ENCODE data around the gene GRID1.

Gene GRID1

GRCh38 chr10:85811405-85811804 is 555.2 kb downstream of the GRID1 start:
- DNase-seq (ENCODE audit: low read depth in 3 of 3) = no peak

DNA sequence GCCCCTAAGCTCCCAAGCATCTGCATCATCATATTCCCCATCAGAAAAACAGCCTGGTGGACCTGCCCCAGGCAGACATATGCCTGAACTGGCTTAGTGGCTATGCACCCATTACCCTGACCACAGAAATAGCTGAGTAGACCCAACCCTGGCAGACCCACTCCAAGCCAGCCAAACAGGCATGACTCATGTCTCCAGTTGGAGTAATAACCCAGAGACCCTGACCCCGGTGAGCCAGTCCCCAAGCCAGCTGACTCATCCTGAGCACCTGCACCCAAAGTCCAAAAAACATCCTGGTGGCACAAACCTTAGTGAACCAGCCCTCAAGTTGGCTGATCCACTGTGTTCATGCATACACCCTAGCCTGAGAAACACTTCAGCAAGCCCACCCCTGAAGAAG is 555.9 kb downstream of the GRID1 start:
- DNase-seq (ENCODE audit: low read depth in 3 of 3) = no peak

DNA sequence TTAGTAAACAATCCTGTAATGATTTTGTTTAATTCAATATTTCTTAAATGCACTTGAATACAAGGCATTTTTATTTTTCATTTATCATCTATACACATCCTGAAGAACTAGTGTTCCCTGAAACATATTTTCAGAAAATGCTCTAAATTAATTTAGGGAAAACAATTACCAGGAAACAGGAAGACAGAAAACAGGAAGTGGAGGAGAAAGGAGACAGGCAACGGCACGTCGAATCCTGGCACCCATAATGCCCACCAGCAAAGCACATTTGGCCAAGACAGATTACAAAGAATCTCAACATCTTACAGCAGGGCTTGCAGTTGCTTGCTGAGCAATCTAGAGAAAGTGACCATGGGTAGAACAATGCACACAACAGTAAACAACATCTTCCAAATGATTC is 571.1 kb downstream of the GRID1 start:
- no peak for DNase-seq (ENCODE audit: low read depth in 3 of 3)

DNA sequence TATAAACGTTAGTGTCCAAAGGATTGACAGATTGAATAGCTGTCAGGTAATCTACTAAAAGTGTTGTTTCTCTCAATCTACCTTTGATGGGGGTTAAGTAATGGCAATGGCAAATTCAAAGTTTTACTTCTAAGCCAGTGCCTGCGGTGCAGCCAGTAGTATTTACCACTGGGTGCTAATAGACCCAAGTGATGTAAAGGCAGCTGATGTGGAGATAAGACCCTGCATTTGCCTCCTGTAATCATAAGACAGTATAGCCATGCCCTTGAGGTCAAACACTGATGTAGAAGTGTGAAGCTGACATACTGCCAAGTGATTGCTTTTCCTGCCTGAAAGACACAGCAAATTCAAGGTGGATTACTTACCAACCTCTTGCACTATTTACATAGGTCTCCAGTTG is 572.0 kb downstream of the GRID1 start:
- no peak for DNase-seq (ENCODE audit: low read depth in 3 of 3)

DNA sequence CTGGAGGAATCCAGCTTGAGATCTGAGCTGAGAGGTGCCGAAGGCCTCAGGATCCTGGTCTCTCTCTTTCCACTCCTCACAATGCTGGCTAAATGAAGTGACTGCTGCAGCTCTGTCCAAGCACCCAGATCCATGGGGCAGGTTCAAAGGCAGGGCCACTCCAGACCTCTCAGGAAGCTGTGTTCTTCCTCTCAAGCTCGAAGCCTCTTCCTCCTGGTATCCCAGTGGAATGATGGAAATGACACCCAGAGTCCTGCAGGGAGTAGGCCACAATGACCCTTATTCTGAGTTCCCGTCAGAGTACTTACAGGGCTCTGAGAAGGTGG is 574.1 kb downstream of the GRID1 start:
- no peak for DNase-seq (ENCODE audit: low read depth in 3 of 3)

- no peak for DNase-seq (ENCODE audit: low read depth in 3 of 3)
Observed at GRCh38 chr10:85791818-85792532, 574.6 kb downstream of the GRID1 start.

GRCh38 chr10:85789982-85790789 is 576.4 kb downstream of the GRID1 start:
- DNase-seq (ENCODE audit: low read depth in 3 of 3) = no peak

- DNase-seq (ENCODE audit: low read depth in 3 of 3) = no peak
Observed at GRCh38 chr10:85789125-85789524, 577.5 kb downstream of the GRID1 start.

DNA sequence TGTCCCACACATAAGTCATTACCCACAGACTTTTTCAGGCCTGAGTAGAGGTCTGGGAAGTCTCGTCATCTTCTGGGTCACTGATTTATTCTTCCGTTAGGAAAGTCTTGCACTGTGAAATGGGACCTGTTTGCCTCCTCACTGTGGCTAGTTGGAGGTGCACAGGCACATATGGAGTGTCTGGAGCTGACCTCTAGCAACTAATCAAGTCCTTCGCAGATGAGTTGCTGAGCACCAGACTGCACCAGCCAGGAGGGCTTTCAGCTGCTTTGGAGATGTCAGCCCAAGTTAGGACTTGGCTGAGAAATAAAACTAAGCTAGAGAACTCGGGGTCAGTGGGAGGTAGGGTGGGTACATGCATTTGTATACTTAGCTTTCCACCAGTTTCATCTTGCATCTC is 578.0 kb downstream of the GRID1 start:
- DNase-seq (ENCODE audit: low read depth in 3 of 3) = no peak

GRCh38 chr10:85787881-85788280 is 578.7 kb downstream of the GRID1 start:
- no peak for DNase-seq (ENCODE audit: low read depth in 3 of 3)

DNA sequence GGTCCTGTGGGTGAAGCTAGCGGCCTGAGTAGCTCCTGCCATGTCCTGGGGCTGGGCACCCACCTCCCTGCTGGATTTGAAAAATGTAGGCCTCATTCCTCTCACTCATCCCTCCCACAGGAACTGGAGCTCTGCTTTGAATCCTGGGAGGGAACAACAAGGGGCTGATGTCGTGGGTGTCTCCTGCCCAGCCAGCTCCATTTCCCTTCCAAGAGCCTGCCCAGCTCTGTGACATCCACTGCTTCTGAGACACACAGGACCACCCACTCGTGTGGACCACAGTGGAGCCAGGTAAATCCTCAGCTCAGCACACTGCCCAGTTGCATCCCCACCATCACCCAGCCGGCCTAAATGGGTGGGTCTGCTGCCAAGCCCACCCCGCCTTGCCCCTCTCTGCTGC is 579.2 kb downstream of the GRID1 start:
- no peak for DNase-seq (ENCODE audit: low read depth in 3 of 3)

- DNase-seq (ENCODE audit: low read depth in 3 of 3) = no peak
Observed at GRCh38 chr10:85786401-85786899, 580.1 kb downstream of the GRID1 start.

- no peak for DNase-seq (ENCODE audit: low read depth in 3 of 3)
Observed at GRCh38 chr10:85784792-85785191, 581.8 kb downstream of the GRID1 start.

DNA sequence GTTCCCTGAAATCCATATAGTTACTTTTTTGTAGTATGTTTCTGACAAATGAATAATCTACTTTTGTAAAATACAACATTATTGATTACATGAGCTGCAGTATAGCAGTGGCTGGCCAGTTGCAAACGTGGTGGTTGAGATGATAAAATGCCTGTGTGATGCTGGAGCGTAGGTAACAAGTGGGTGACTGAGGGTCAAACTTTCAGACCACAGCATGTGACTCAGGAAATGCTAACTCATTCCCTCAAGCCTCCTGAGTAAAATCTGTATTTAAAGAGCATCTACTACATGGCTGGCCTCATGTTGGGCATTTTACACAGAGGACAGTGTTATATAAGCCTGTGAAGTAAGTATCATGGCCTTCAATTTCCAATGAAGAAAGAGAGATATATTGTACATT is 585.2 kb downstream of the GRID1 start:
- no peak for DNase-seq (ENCODE audit: low read depth in 3 of 3)

DNA sequence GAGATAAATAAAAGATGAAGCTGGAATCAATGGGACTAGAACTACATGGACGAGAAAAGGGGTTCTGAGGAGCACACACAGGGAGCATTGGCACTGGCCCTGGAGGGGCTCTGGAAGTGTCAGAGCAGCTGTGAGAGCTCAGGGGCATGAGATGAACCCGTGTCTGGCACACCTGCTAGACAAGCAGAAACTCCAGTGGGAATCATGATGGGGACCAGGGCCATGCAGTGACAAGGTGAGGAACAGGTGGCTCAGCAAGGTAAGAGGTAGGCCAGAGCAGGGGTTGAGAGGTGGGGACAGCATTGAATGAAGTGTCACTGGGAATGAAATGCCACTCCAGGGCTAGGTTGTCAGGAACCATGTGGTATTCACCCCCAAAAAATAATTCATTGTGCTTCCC is 588.5 kb downstream of the GRID1 start:
- no peak for DNase-seq (ENCODE audit: low read depth in 3 of 3)

DNA sequence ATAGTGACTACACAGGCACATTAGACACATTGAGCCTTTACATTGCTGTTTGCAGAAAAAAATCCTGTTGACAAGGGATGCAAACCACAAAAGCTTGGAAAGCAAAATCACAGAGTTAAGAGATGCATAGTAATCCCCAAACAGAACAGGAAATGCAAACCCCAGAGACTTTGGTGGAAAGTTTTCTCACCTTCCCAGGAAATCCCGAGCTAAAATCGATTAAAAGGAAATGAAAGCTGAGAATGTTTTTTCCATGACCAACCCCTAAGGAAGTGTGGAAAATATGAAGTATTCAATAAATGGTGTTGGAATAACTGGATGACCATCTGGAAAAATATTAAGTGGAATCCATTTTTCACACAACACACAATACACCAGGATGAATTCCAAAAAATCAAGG is 598.7 kb downstream of the GRID1 start:
- no peak for DNase-seq (ENCODE audit: low read depth in 3 of 3)

DNA sequence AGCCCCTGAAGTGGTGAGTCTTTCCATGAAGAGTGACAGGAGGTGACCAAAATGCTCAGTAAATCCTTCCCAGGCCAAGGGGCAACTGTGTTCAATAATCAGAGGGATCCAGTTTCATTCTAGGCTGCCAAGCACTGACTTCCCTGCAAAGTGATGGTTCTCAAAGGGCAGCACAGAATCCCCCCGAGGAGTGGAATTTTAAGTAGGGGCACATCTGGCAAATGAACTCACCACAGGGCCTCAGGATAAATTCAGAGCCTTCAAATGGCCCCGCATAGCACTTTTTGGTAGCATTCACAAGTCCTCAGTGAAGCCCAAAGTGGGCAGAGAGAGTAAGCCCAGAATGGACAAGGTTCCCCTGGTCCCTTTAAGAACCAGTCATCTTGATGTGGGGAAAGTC is 602.5 kb downstream of the GRID1 start:
- no peak for DNase-seq (ENCODE audit: low read depth in 3 of 3)

DNA sequence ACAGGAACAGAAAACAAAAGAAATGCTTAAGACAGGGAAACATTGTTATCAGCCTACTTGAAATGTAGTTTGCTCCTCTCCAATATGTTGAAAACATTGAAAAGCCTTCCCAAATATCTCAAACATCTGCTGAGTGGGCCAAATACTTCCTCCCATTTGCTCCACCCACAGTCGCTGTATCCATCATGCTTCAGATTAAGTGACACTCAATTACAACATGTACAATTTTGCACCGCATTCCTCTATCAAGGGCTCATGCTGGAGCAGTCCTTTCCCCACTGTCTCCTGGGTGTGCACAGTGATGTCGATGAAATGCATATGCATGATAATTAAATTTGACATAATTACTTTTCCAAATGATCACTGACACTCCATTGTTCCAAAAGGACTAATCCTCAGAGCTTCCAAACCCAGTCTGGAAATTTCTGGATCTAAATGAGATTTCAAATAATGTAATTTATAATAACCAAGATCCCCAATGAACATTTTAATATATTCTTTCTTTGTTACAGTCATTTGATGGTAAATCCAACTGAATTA is 604.6 kb downstream of the GRID1 start:
- DNase-seq (ENCODE audit: low read depth in 3 of 3) = no peak

- no peak for DNase-seq (ENCODE audit: low read depth in 3 of 3)
Observed at GRCh38 chr10:85741626-85742300, 624.8 kb downstream of the GRID1 start.

DNA sequence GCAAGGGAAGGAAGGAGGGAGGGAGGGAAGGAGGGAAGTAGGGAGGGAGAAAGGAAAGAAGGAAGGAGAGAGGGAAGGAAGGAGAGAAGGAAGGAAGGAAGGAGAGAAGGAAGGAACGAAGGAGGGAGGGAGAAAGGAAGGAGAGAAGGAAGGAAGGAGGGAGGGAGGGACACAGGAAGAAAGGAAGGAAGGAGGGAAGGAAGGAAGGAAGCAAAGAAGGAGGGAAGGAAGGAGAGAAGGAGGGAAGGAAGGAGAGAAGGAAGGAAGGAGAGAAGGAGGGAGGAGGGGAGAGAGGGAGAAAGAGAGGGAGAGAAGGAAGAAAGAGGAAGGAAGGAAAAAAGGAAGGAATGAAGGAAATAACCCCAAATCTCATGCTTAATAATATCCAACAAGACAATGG is 630.6 kb downstream of the GRID1 start:
- DNase-seq (ENCODE audit: low read depth in 3 of 3) = no peak

- DNase-seq (ENCODE audit: low read depth in 3 of 3) = no peak
Observed at GRCh38 chr10:85734791-85735190, 631.8 kb downstream of the GRID1 start.

- no peak for DNase-seq (ENCODE audit: low read depth in 3 of 3)
Observed at GRCh38 chr10:85724215-85724614, 642.4 kb downstream of the GRID1 start.

Measured in stimulated activated CD4-positive, alpha-beta T cell treated with anti-CD3 and anti-CD28 coated beads, TNF-alpha, amount 100 ng/mL, for 48 hours (primary cell).